ENCODE data around the gene ATXN10.

ATXN10 gene

GRCh38 chr22:45860201-45860600 is 188.6 kb downstream of the ATXN10 start:
- TF ChIP-seq SIN3A (IDR thresholded peaks at IDR 0.05; ENCODE audit: borderline replicate concordance, insufficient read depth, low read length) (no peak), REST (IDR thresholded peaks at IDR 0.05; ENCODE audit: insufficient read depth in 1 of 2, low read depth in 2 of 2, low read length in 2 of 2) (no peak), FOXP2 (optimal IDR thresholded peaks at IDR 0.05; ENCODE audit: borderline replicate concordance, extremely low read depth, extremely low read length, insufficient read depth) (no peak), TAF1 (IDR thresholded peaks at IDR 0.05; ENCODE audit: borderline replicate concordance, insufficient read depth, low read length) (no peak), POLR2AphosphoS5 (IDR thresholded peaks at IDR 0.05; ENCODE audit: low read depth, low read length) (no peak)

- TF ChIP-seq SIN3A (IDR thresholded peaks at IDR 0.05; ENCODE audit: borderline replicate concordance, insufficient read depth, low read length) (no peak), POLR2AphosphoS5 (IDR thresholded peaks at IDR 0.05; ENCODE audit: low read depth, low read length) (no peak), FOXP2 (optimal IDR thresholded peaks at IDR 0.05; ENCODE audit: borderline replicate concordance, extremely low read depth, extremely low read length, insufficient read depth) (no peak), REST (IDR thresholded peaks at IDR 0.05; ENCODE audit: insufficient read depth in 1 of 2, low read depth in 2 of 2, low read length in 2 of 2) (no peak), TAF1 (IDR thresholded peaks at IDR 0.05; ENCODE audit: borderline replicate concordance, insufficient read depth, low read length) (no peak)
These were observed 189.6 kb downstream of the ATXN10 start for GRCh38 chr22:45861259-45861658.

- TF ChIP-seq TAF1 (IDR thresholded peaks at IDR 0.05; ENCODE audit: borderline replicate concordance, insufficient read depth, low read length) (no peak), SIN3A (IDR thresholded peaks at IDR 0.05; ENCODE audit: borderline replicate concordance, insufficient read depth, low read length) (no peak), FOXP2 (optimal IDR thresholded peaks at IDR 0.05; ENCODE audit: borderline replicate concordance, extremely low read depth, extremely low read length, insufficient read depth) (no peak), REST (IDR thresholded peaks at IDR 0.05; ENCODE audit: insufficient read depth in 1 of 2, low read depth in 2 of 2, low read length in 2 of 2) (no peak), POLR2AphosphoS5 (IDR thresholded peaks at IDR 0.05; ENCODE audit: low read depth, low read length) (no peak)
These were observed 192.5 kb downstream of the ATXN10 start for GRCh38 chr22:45863981-45864751.

GRCh38 chr22:45864959-45865476 is 193.4 kb downstream of the ATXN10 start:
- TF ChIP-seq TAF1 (IDR thresholded peaks at IDR 0.05; ENCODE audit: borderline replicate concordance, insufficient read depth, low read length) (no peak), SIN3A (IDR thresholded peaks at IDR 0.05; ENCODE audit: borderline replicate concordance, insufficient read depth, low read length) (no peak), POLR2AphosphoS5 (IDR thresholded peaks at IDR 0.05; ENCODE audit: low read depth, low read length) (no peak), FOXP2 (optimal IDR thresholded peaks at IDR 0.05; ENCODE audit: borderline replicate concordance, extremely low read depth, extremely low read length, insufficient read depth) (no peak), REST (IDR thresholded peaks at IDR 0.05; ENCODE audit: insufficient read depth in 1 of 2, low read depth in 2 of 2, low read length in 2 of 2) (no peak)

All from PFSK-1 (cell line).